HG02571 (cell line): ENCODE measurements around the gene CDKN2B-AS1.

Experiments used
- ATAC-seq: cut with Tn5 transposase; IDR thresholded peaks from one replicate; pipeline ENCODE4 v1.9.1; 2021; ENCODE audit warnings: mild to moderate bottlenecking, moderate library complexity; ENCODE audit not compliant: unreplicated experiment

Gene CDKN2B-AS1

GRCh38 chr9:21982391-21982790, 12.2 kb upstream of the CDKN2B-AS1 start:
- no peak for ATAC-seq

- ATAC-seq, result no peak
These were observed 11.6 kb upstream of the CDKN2B-AS1 start for GRCh38 chr9:21982861-21983560.

GRCh38 chr9:21983561-21983935, 11.0 kb upstream of the CDKN2B-AS1 start:
- ATAC-seq, result no peak

- ATAC-seq, result no peak
These were observed 10.5 kb upstream of the CDKN2B-AS1 start for GRCh38 chr9:21984101-21984500.

- no peak for ATAC-seq
These were observed 8.5 kb upstream of the CDKN2B-AS1 start for GRCh38 chr9:21985964-21986667.

GRCh38 chr9:21988056-21988990, 6.3 kb upstream of the CDKN2B-AS1 start:
- no peak for ATAC-seq

- no peak for ATAC-seq
These were observed 5.0 kb upstream of the CDKN2B-AS1 start for GRCh38 chr9:21989440-21990189.

GRCh38 chr9:21991072-21991959, 3.3 kb upstream of the CDKN2B-AS1 start:
- ATAC-seq, result no peak

- ATAC-seq, result no peak
These were observed 1.6 kb upstream of the CDKN2B-AS1 start for GRCh38 chr9:21993007-21993406.

- peak; percentile 36 for ATAC-seq
These were observed 567 bp upstream of the CDKN2B-AS1 start, which contains the start of gene CDKN2A for GRCh38 chr9:21993893-21994555. Gene CDKN2A, minus strand, starts transcription at chr9:21994392.

- ATAC-seq, result peak; percentile 91
These were observed 545 bp downstream of the CDKN2B-AS1 start for GRCh38 chr9:21995006-21995665.

GRCh38 chr9:21995666-21996398, 1.2 kb downstream of the CDKN2B-AS1 start:
- no peak for ATAC-seq

- no peak for ATAC-seq
These were observed 1.8 kb downstream of the CDKN2B-AS1 start for GRCh38 chr9:21996438-21996837.

- ATAC-seq, result no peak
These were observed 2.3 kb downstream of the CDKN2B-AS1 start for GRCh38 chr9:21996858-21997257.

GRCh38 chr9:21997480-21997879, 2.9 kb downstream of the CDKN2B-AS1 start:
- ATAC-seq, result no peak

GRCh38 chr9:21998026-21998425, 3.4 kb downstream of the CDKN2B-AS1 start:
- no peak for ATAC-seq

- no peak for ATAC-seq
These were observed 7.4 kb downstream of the CDKN2B-AS1 start for GRCh38 chr9:22002038-22002437.
